MM.1S (cell line): ENCODE data around the gene NEURL4.
"Not testable (repeated sequence)": the region's sequence is repeated elsewhere in the genome, so short reads cannot be mapped to it uniquely, and the experiment has no call there.

Experiments used
- DNase-seq: peaks from one replicate; pipeline ENCODE4 v3.0.0-alpha.2; 2015
- H2AFZ ChIP-seq: fragments of 300-600 bp; sonication (generic); 2 replicates; pipeline ENCODE4 v1.6.0; 2016; ENCODE audit warnings: antibody characterized with exemption, low read length
- H3F3A ChIP-seq: fragments of 300-600 bp; sonication (generic); 2 replicates; pipeline ENCODE4 v1.6.1; 2016; ENCODE audit warnings: mild to moderate bottlenecking, antibody characterized with exemption, low read length, moderate library complexity, mixed read lengths; ENCODE audit not compliant: insufficient read depth
- H3K27ac ChIP-seq: fragments of 300-600 bp; sonication (generic); 2 replicates; pipeline ENCODE4 v1.5.1; 2016; ENCODE audit warnings: mild to moderate bottlenecking, low read length
- H3K27me3 ChIP-seq: fragments of 300-600 bp; sonication (generic); replicated peaks from 2 replicates; pipeline ENCODE4 v1.6.0; 2016; ENCODE audit warnings: low read length; ENCODE audit not compliant: insufficient read depth
- H3K36me3 ChIP-seq: fragments of 300-600 bp; sonication (generic); replicated peaks from 2 replicates; pipeline ENCODE4 v1.6.1; 2016; ENCODE audit warnings: mild to moderate bottlenecking, low read length, mixed read lengths; ENCODE audit not compliant: insufficient read depth
- H3K4me1 ChIP-seq: fragments of 300-600 bp; sonication (generic); 2 replicates; pipeline ENCODE4 v1.6.1; 2016; ENCODE audit warnings: low read length, mixed read lengths
- H3K4me2 ChIP-seq: fragments of 300-600 bp; sonication (generic); 2 replicates; pipeline ENCODE4 v1.6.0; 2016; ENCODE audit warnings: low read depth, low read length
- H3K4me3 ChIP-seq: fragments of 300-600 bp; sonication (generic); 2 replicates; pipeline ENCODE4 v1.5.1; 2016; ENCODE audit warnings: low read length, mixed read lengths
- H3K79me2 ChIP-seq: fragments of 300-600 bp; sonication (generic); 2 replicates; pipeline ENCODE4 v1.6.1; 2016; ENCODE audit warnings: mixed run types, low read length, mixed read lengths
- H3K9ac ChIP-seq: fragments of 300-600 bp; sonication (generic); 2 replicates; pipeline ENCODE4 v1.6.1; 2016; ENCODE audit warnings: low read length, mixed read lengths
- H3K9me2 ChIP-seq: fragments of 300-600 bp; sonication (generic); replicated peaks from 2 replicates; pipeline ENCODE4 v1.6.1; 2016; ENCODE audit warnings: mild to moderate bottlenecking, low read length, mixed read lengths; ENCODE audit not compliant: insufficient read depth
- H3K9me3 ChIP-seq: fragments of 300-600 bp; sonication (generic); replicated peaks from 2 replicates; pipeline ENCODE4 v1.6.1; 2016; ENCODE audit warnings: mild to moderate bottlenecking, low read length, mixed read lengths; ENCODE audit not compliant: insufficient read depth
- H4K20me1 ChIP-seq: fragments of 300-600 bp; sonication (generic); 2 replicates; pipeline ENCODE4 v1.6.1; 2016; ENCODE audit warnings: mild to moderate bottlenecking, low read length, moderate library complexity, mixed read lengths; ENCODE audit not compliant: insufficient read depth
- EZH2 ChIP-seq: fragments of 300-600 bp; sonication (generic); optimal IDR thresholded peaks from 2 replicates; pipeline ENCODE3; 2017; ENCODE audit warnings: low read depth, mild to moderate bottlenecking, antibody characterized with exemption, low read length, mixed read lengths
- EZH2phosphoT487 ChIP-seq: fragments of 300-600 bp; sonication (generic); IDR thresholded peaks from 2 replicates; pipeline ENCODE4 v1.6.1; 2018; ENCODE audit warnings: antibody characterized with exemption, low read length
- TF ChIP-seq, protein P1 (sequence below): fragments of 300-600 bp; sonication (generic); IDR thresholded peaks from 2 replicates; pipeline ENCODE4 v1.5.1; 2016; ENCODE audit warnings: antibody characterized with exemption, low read length, mixed read lengths

Gene NEURL4

DNA sequence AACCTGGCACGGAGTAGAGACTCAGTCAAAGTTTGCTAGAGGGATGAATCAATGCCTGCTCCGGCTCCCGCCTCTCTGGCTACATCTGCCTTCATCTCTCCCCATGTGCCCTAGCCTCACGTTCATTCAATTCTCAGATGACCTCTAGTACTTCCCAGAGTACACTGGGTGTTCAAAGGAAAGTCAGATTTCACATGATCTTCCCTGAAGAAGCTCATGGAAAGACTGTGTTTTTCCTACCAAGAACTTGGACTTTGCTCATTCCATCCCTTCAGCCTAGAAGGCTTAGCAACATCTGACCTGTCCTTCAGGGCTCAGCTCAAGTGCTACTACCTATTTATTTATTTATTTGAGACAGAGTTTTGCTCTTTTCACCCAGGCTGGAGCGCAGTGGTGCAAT lies 40.7 kb upstream of the NEURL4 start:
- no peak for TF ChIP-seq EZH2
- TF ChIP-seq EZH2phosphoT487 = no peak
- TF ChIP-seq, protein P1, sequence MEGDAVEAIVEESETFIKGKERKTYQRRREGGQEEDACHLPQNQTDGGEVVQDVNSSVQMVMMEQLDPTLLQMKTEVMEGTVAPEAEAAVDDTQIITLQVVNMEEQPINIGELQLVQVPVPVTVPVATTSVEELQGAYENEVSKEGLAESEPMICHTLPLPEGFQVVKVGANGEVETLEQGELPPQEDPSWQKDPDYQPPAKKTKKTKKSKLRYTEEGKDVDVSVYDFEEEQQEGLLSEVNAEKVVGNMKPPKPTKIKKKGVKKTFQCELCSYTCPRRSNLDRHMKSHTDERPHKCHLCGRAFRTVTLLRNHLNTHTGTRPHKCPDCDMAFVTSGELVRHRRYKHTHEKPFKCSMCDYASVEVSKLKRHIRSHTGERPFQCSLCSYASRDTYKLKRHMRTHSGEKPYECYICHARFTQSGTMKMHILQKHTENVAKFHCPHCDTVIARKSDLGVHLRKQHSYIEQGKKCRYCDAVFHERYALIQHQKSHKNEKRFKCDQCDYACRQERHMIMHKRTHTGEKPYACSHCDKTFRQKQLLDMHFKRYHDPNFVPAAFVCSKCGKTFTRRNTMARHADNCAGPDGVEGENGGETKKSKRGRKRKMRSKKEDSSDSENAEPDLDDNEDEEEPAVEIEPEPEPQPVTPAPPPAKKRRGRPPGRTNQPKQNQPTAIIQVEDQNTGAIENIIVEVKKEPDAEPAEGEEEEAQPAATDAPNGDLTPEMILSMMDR = no peak
- H3K4me1 ChIP-seq = 0 out of 2 replicates have a peak, but pooled peaks cover 3% of the 10 kb centered on the region
- no peak overlapping the region for H3K4me3 ChIP-seq
- H3K9me3 ChIP-seq = no peaks in the 10 kb centered on the region
- no peak overlapping the region for H3K4me2 ChIP-seq
- DNase-seq = no peak
- no peak overlapping the region for H2AFZ ChIP-seq
- peaks cover 41% of the 10 kb centered on the region for H3K27me3 ChIP-seq
- no peaks in the 10 kb centered on the region for H3K79me2 ChIP-seq
- H3K9ac ChIP-seq = no peak overlapping the region
- H4K20me1 ChIP-seq = no peaks in the 10 kb centered on the region
- no peaks in the 10 kb centered on the region for H3K36me3 ChIP-seq
- H3K9me2 ChIP-seq = no peaks in the 10 kb centered on the region
- no peaks in the 10 kb centered on the region for H3F3A ChIP-seq
- H3K27ac ChIP-seq = no peak overlapping the region

DNA sequence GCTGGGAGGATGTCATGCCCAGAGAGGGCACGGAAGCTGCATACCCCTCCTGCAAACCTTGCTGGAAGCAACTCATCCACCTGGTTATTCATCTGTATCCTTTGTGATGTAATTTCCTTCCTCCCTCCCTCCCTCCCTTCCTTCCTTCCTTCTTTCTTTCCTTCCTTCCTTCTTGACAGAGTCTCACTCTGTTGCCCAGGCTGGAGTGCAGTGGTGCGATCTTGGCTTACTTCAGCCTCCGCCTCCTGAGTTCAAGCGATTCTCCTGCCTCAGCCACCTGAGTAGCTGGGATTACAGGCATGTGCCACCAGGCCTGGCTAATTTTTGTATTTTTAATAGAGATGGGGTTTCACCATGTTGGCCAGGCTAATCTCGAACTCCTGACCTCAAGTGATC lies 39.5 kb upstream of the NEURL4 start:
- not testable (repeated sequence) for H3K9me2 ChIP-seq, H3K36me3 ChIP-seq, H3K9me3 ChIP-seq, H4K20me1 ChIP-seq, DNase-seq, H3K4me1 ChIP-seq, H3K9ac ChIP-seq, H3K27ac ChIP-seq, H3K4me2 ChIP-seq, H3F3A ChIP-seq, H3K4me3 ChIP-seq, H2AFZ ChIP-seq, H3K79me2 ChIP-seq
- peaks cover 41% of the 10 kb centered on the region for H3K27me3 ChIP-seq

DNA sequence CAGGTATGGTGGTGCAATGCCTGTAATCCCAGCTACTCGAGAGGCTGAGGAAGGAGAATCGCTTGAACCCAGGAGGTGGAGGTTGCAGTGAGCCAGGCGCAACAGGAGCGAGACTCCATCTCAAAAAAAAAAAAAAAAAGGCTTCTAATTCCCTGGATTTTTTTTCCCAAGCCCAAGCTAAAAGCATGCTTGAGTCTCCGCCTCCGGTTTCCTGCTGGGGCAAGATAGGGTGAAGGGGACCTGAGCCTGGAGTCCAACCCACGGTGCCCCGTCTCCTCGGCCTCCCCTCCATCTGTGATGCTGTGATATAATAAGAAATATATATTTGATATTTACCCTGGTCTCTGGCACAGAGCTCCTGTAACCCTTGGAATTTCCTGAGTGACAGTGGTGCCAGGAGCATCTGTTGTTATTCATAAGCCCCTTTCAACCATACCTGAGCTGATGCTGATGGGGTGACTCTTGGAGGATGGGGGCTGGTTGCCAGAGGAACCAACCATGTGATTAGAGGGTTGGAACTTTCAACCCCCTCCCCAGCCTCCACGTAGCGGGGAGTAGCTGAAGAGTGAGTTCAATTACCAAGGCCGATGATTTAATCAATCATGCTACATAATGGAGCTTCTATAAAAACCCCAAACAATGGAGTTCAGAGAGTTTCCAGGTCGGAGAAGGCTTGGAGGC lies 38.9 kb upstream of the NEURL4 start:
- no peaks in the 10 kb centered on the region for H3K79me2 ChIP-seq
- H4K20me1 ChIP-seq = no peaks in the 10 kb centered on the region
- DNase-seq = no peak
- no peaks in the 10 kb centered on the region for H3K9me3 ChIP-seq
- H3K4me2 ChIP-seq = no peak overlapping the region
- H3K9me2 ChIP-seq = no peaks in the 10 kb centered on the region
- no peaks in the 10 kb centered on the region for H3K36me3 ChIP-seq
- H3K9ac ChIP-seq = no peak overlapping the region
- H3K4me1 ChIP-seq = no peaks in the 10 kb centered on the region
- no peaks in the 10 kb centered on the region for H3F3A ChIP-seq
- H3K27ac ChIP-seq = no peak overlapping the region
- peaks cover 41% of the 10 kb centered on the region for H3K27me3 ChIP-seq
- no peak overlapping the region for H2AFZ ChIP-seq
- H3K4me3 ChIP-seq = no peak overlapping the region
- no peak for TF ChIP-seq EZH2phosphoT487
- TF ChIP-seq, protein P1 = no peak

DNA sequence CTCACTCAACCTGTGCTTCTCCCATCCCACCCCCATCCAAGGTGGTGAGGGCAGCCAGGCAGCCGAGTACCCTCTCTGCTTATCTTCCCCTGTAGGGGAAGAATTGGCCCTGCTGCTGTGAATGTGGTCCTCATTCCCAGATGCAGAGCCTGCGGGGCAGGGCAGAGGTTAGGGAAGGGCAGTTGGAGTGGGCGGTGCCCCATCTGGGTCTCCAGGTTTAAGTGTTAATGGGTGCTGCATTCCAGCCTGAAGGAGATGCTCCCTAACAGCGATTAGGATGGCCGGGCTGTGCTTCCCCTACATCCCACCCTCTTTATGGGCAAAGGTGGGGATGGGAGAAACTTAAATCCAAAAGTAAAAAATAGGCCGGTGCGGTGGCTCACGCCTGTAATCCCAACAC lies 37.9 kb upstream of the NEURL4 start:
- peaks cover 44% of the 10 kb centered on the region for H3K27me3 ChIP-seq
- no peaks in the 10 kb centered on the region for H3K9me3 ChIP-seq
- no peak overlapping the region for H3K9ac ChIP-seq
- H3K4me2 ChIP-seq = no peak overlapping the region
- no peaks in the 10 kb centered on the region for H3K9me2 ChIP-seq
- TF ChIP-seq, protein P1 = no peak
- TF ChIP-seq EZH2phosphoT487 = no peak
- no peak for TF ChIP-seq EZH2
- H3K27ac ChIP-seq = no peak overlapping the region
- no peaks in the 10 kb centered on the region for H3F3A ChIP-seq
- no peak overlapping the region for H2AFZ ChIP-seq
- no peaks in the 10 kb centered on the region for H3K79me2 ChIP-seq
- no peaks in the 10 kb centered on the region for H4K20me1 ChIP-seq
- DNase-seq = no peak
- no peak overlapping the region for H3K4me3 ChIP-seq
- no peaks in the 10 kb centered on the region for H3K4me1 ChIP-seq
- H3K36me3 ChIP-seq = no peaks in the 10 kb centered on the region

DNA sequence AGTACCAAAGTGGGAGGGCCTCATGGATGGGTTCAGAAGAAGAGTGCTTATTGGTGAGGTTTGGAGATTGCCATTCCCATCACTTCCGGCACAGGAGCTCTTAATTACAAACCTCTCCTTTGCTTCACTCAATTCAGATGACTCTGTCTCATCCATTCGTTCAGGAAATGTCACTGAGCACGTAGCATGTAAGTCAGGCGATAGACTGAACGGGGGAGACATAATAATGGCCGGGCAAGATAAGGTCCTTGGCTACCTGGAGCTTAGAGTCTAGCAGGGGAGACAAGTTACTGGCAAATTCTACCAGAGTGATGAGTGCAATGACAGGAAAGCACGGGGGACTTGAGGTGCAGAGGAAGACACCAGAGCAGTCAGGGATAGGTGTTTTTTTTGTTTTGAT lies 36.8 kb upstream of the NEURL4 start:
- H2AFZ ChIP-seq, DNase-seq, H3F3A ChIP-seq, H3K9ac ChIP-seq, H3K27ac ChIP-seq, H3K4me2 ChIP-seq, H3K9me3 ChIP-seq, H3K9me2 ChIP-seq, H3K4me1 ChIP-seq, H3K4me3 ChIP-seq, H3K36me3 ChIP-seq, H4K20me1 ChIP-seq, H3K79me2 ChIP-seq: not testable (repeated sequence)
- H3K27me3 ChIP-seq = peaks cover 46% of the 10 kb centered on the region
